Osteoblast (primary cell): Measurements from ENCODE around the gene ADIPOR2. TPM values are rescaled to one million over a fixed set of nuclear protein-coding genes. Genes with fewer than 3 reads are reported as not detected.

Source experiments
- DNase-seq: peaks from one replicate; pipeline ENCODE4 v3.0.0; 2011; ENCODE audit warnings: low spot score, mixed read lengths; ENCODE audit not compliant: insufficient read length; ENCODE audit errors: missing footprints
- H2AFZ ChIP-seq: 2 replicates; pipeline ENCODE4 v1.6.0; 2011; ENCODE audit warnings: mild to moderate bottlenecking, low read length
- H3K27ac ChIP-seq: 2 replicates; pipeline ENCODE4 v1.5.1; 2011; ENCODE audit warnings: mild to moderate bottlenecking, low read depth, low read length, moderate library complexity
- H3K27me3 ChIP-seq: 2 replicates; pipeline ENCODE4 v1.6.0; 2012; ENCODE audit warnings: mild to moderate bottlenecking, control low read depth, inconsistent platforms, low read length, moderate library complexity; ENCODE audit not compliant: insufficient read depth
- H3K36me3 ChIP-seq: 2 replicates; pipeline ENCODE4 v1.5.1; 2011; ENCODE audit warnings: mild to moderate bottlenecking, low read length, control low read depth, moderate library complexity; ENCODE audit not compliant: insufficient read depth
- H3K4me1 ChIP-seq: 2 replicates; pipeline ENCODE4 v1.5.1; 2011; ENCODE audit warnings: mild to moderate bottlenecking, low read length, control low read depth, moderate library complexity; ENCODE audit not compliant: insufficient read depth
- H3K4me2 ChIP-seq: 2 replicates; pipeline ENCODE4 v1.6.0; 2011; ENCODE audit warnings: mild to moderate bottlenecking, low read length; ENCODE audit not compliant: insufficient read depth
- H3K4me3 ChIP-seq: fragments of 200-600 bp; sonication (generic); 3 replicates; pipeline ENCODE4 v1.5.1; 2012; ENCODE audit warnings: mild to moderate bottlenecking, low read length, inconsistent platforms; ENCODE audit not compliant: insufficient read depth
- H3K79me2 ChIP-seq: 2 replicates; pipeline ENCODE4 v1.6.0; 2012; ENCODE audit warnings: mild to moderate bottlenecking, low read length, control low read depth, inconsistent platforms; ENCODE audit not compliant: insufficient read depth
- H3K9me3 ChIP-seq: 2 replicates; pipeline ENCODE4 v1.5.1; 2011; ENCODE audit warnings: low read depth, low read length, control low read depth
- H4K20me1 ChIP-seq: 2 replicates; pipeline ENCODE4 v1.6.0; 2012; ENCODE audit warnings: mild to moderate bottlenecking, low read length, control low read depth; ENCODE audit not compliant: insufficient read depth
- CTCF ChIP-seq: IDR thresholded peaks from 2 replicates; pipeline ENCODE4 v1.5.1; 2011; ENCODE audit warnings: mild to moderate bottlenecking, low read depth, low read length, moderate library complexity; ENCODE audit errors: extremely low read depth
- total RNA-seq: library from RNA; depleted of rRNA; stranded (reverse); fragments of >200 nt; gene quantifications from 2 replicates; pipeline ENCODE4 v1.2.3, GENCODE V29; 2012

The ADIPOR2 gene
- total RNA-seq, 1 donor, result 32.2 TPM

DNA sequence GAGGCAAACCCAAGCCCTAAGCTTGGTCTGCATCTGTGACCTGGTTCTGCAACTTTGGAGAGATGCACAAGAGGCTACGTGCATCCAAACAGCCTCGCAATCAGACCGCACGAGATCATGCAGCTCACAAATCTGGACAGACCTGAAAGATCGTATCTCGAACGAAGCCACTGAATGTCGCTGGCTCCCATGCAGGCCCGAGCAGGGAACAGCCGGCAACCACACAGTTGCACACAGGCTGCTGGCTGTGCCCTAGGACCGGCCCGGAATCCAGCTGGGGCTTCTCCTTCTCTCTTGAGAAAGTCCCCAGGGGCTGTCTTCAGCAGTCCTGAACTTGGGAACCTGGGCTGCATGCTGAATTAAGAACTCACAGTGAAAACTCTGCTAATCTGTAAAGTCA lies 34.0 kb upstream of the ADIPOR2 start:
- H3K9me3 ChIP-seq, result no peaks in the 10 kb centered on the region
- no peak overlapping the region for H3K27ac ChIP-seq
- H3K4me2 ChIP-seq, result no peak overlapping the region
- no peak overlapping the region for H3K4me3 ChIP-seq
- peaks cover 10% of the 10 kb centered on the region for H3K36me3 ChIP-seq
- no peak for TF ChIP-seq CTCF
- H4K20me1 ChIP-seq, result peaks cover 9% of the 10 kb centered on the region
- H2AFZ ChIP-seq, result no peak overlapping the region
- H3K27me3 ChIP-seq, result no peaks in the 10 kb centered on the region
- no peaks in the 10 kb centered on the region for H3K4me1 ChIP-seq
- no peak for DNase-seq
- no peaks in the 10 kb centered on the region for H3K79me2 ChIP-seq

DNA sequence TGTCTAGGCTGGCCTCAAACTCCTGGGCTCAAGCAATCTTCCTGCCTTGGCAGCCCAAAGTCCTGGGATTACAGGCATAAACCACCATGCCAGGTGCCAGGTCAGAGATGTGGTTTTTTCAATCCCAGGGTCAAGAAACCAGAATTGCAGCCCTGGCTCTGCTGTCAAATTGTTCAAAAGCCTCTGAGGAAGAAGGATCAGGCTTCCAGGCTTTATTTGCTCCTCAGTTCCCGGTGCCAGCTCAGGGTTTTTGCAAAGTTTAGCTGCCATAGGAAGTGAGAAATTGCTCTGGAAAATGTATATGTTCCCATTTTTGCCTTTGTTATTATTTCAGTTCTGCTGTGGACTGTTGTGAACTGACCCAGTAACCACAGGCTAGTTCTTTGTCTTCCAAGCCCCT lies 33.2 kb upstream of the ADIPOR2 start:
- H3K9me3 ChIP-seq, result no peaks in the 10 kb centered on the region
- no peak overlapping the region for H2AFZ ChIP-seq
- DNase-seq, result peak; percentile 69
- H3K27me3 ChIP-seq, result no peaks in the 10 kb centered on the region
- no peak for TF ChIP-seq CTCF
- peaks cover 8% of the 10 kb centered on the region for H3K36me3 ChIP-seq
- peaks cover 3% of the 10 kb centered on the region for H4K20me1 ChIP-seq
- H3K4me3 ChIP-seq, result no peak overlapping the region
- no peaks in the 10 kb centered on the region for H3K79me2 ChIP-seq
- H3K4me1 ChIP-seq, result no peaks in the 10 kb centered on the region
- H3K27ac ChIP-seq, result no peak overlapping the region
- no peak overlapping the region for H3K4me2 ChIP-seq

DNA sequence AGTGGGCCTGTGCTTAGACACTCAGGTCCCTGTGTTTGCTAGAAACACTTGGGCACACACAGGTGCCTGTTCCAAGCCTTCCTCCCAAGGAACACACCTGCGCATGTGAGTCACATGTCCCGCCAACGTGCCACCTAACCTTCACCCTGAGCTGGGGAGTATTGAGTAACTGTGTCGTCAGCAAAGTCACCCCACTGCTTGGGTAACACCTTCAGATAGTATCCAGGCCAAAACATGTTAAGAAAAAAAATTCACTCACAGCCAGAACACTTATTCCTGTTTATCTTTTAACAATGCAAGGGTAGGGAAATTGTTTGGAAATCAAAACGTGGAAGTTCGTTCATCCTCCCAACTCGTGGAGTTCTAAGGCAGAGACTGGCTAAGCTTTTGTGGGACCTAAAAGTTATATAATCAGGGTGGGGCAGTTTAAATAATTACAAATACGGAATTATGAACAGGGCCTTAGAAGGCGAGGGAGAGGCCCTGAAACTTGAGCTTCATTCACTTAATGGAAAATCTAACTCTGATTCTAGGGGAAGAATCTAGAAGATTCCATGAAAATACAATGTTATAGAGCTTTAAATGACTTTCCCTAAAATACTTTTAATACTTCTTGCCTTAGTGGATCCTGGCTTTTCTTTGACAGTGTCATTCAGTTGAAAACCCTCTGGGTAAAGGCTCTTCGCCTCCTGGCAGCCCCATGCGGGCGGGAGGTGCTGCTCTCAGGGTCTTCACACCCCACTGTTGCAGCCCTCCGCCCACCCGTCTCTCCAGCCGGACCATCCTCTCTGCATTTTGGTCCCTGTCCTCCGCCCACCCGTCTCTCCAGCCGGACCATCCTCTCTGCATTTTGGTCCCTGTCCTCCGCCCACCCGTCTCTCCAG lies 30.3 kb upstream of the ADIPOR2 start:
- H3K9me3 ChIP-seq, result no peaks in the 10 kb centered on the region
- H3K4me2 ChIP-seq, result no peak overlapping the region
- no peaks in the 10 kb centered on the region for H3K4me1 ChIP-seq
- H4K20me1 ChIP-seq, result no peaks in the 10 kb centered on the region
- H3K27me3 ChIP-seq, result no peaks in the 10 kb centered on the region
- DNase-seq, result no peak
- no peaks in the 10 kb centered on the region for H3K79me2 ChIP-seq
- H3K4me3 ChIP-seq, result no peak overlapping the region
- no peak for TF ChIP-seq CTCF
- no peak overlapping the region for H2AFZ ChIP-seq
- H3K36me3 ChIP-seq, result no peaks in the 10 kb centered on the region
- H3K27ac ChIP-seq, result no peak overlapping the region

GRCh38 chr12:1661553-1662335 lies 29.1 kb upstream of the ADIPOR2 start:
- H3K4me2 ChIP-seq, result peak overlapping the region; percentile 80
- no peaks in the 10 kb centered on the region for H3K79me2 ChIP-seq
- H3K4me3 ChIP-seq, result peak overlapping the region; percentile 60
- DNase-seq, result peak; percentile 99
- no peak overlapping the region for H2AFZ ChIP-seq
- no peak for TF ChIP-seq CTCF
- no peaks in the 10 kb centered on the region for H3K9me3 ChIP-seq
- H3K4me1 ChIP-seq, result no peaks in the 10 kb centered on the region
- no peaks in the 10 kb centered on the region for H4K20me1 ChIP-seq
- H3K36me3 ChIP-seq, result no peaks in the 10 kb centered on the region
- H3K27ac ChIP-seq, result no peak overlapping the region
- H3K27me3 ChIP-seq, result no peaks in the 10 kb centered on the region
